ENCODE data around the gene ZCCHC7.

DNA sequence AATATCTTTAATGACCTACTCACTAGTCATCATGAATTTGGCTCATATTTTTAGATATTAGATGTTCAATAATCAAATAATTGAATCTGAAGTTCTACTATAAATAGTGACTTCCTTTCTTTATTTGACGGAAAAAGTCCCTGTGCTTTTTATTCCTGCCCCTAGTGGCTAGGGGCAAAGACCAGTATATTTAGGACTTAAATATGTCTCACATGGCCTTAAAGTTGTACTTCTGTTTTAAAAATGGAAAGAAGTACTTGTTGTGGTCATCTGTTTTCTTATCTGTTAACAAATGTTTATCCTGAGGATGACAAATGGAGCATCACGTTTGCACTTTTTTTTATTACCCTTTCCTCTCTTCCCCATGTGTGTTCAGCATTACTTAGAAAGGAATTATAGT lies 212.9 kb downstream of the ZCCHC7 start:
- TF ChIP-seq, protein P1, sequence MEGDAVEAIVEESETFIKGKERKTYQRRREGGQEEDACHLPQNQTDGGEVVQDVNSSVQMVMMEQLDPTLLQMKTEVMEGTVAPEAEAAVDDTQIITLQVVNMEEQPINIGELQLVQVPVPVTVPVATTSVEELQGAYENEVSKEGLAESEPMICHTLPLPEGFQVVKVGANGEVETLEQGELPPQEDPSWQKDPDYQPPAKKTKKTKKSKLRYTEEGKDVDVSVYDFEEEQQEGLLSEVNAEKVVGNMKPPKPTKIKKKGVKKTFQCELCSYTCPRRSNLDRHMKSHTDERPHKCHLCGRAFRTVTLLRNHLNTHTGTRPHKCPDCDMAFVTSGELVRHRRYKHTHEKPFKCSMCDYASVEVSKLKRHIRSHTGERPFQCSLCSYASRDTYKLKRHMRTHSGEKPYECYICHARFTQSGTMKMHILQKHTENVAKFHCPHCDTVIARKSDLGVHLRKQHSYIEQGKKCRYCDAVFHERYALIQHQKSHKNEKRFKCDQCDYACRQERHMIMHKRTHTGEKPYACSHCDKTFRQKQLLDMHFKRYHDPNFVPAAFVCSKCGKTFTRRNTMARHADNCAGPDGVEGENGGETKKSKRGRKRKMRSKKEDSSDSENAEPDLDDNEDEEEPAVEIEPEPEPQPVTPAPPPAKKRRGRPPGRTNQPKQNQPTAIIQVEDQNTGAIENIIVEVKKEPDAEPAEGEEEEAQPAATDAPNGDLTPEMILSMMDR (IDR thresholded peaks at IDR 0.05), result no peak
- TF ChIP-seq POLR2A (IDR thresholded peaks at IDR 0.05), result no peak
